SW480 (cell line): ENCODE data around the gene KIAA1549.
A peak's percentile ranks its signal among the peaks of the same experiment; 100 is the strongest.

Experiments
- DNase-seq: peaks from one replicate; pipeline ENCODE4 v3.0.0-alpha.2; 2016; ENCODE audit warnings: low spot score

The KIAA1549 gene

DNA sequence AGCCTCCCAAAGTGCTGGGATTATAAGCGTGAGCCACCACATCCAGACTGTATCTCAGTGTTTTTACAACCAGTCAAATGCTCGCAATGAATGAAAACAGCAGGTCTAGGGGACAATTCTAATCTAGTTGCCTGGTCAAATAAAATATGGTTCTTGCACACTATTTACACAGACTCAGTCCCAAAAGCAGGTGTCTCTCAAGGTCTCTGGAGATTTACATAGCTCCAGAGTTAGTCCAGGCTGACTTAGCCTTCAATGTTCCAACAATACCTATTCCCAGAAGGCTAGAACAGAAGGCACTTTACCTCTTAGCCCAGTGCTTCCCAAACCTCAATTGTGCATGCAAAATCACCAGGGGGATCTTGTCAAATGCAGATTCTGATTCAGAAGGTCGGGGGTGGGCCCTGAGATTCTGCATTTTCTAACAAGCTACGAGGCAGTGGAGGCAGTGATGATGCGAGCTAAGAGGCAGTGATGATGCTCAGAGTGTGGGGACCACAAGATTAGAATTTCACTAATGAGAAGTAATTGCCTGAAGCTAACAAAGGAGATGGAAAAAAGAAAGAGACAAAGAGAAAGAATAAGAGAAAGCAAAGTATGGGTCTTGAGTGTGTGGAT lies 6.4 kb downstream of the KIAA1549 start:
- DNase-seq = no peak

DNA sequence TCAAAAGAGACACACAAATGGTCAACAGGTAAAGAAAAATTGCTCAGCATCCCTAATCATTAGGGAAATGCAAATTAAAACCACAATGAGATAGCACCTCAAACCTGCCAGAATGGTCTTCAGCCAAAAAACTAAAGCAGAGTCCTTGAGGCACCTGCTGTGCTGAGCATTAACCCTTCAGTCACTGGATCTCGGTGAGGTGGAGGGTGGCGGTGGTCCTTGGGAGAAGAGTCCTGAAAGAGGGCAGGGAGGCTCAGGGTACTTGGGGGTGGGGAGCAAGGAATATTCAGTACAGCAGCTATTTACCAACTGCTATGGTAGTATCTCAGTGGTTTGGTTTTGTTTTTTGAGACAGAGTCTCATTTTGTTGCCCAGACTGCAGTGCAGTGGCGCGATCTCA lies 7.1 kb downstream of the KIAA1549 start:
- no peak for DNase-seq

DNA sequence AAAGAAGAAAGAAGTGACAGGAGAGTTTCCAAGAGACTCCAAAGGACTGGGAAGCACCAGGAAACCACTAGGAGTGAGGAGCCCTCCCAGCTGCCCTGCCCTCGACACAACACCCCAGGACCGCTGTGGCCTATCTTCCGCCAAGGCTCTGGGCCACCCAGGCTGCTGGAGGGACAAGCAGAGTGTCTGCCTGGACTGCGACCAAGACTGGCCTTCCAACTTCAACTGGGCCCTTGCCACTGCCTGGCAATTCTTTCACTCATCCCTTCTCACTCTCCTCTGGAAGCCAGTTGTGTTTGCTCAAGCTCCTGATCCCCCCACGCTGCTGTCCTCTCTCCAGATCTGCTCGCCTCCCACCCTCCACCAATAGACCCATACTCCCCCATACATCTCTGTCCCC lies 10.2 kb downstream of the KIAA1549 start:
- DNase-seq = no peak

DNA sequence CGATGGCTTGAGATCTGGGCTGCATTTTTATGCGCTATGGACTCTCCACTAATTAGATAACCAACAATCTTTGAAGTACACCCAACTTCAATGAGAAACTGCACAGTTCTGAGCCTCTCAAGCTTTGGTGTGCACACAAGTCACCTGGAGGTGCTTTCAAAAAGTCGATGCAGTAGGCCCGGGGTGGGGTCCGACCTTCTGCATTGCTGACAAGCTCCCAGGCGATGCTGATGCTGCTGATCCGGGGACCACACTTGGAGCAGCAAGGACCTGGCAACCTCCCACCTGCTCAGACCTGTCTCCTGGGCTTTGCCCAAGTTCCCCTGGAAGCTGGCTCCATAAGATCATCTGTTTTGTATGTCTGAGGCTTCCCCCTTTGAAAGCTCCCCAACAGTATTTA lies 10.7 kb downstream of the KIAA1549 start:
- DNase-seq = no peak

DNA sequence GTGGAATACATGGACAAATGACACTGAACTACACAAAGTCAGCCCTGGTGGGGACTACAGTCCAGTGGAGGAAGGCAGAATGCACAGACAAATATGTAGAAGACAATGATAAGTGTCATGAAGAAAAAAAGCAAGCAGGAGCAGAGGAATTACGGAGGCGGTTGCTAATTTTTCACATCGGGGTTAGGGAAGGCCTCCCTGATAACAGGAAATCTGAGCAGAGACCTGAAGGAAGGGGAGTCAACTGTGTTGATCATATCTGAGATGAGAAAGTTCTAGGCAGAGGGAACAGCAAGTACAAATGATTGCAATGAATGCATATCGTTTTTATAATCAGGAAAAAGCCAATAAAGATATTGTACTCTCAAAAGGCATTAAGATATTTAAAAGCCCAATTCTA lies 14.0 kb downstream of the KIAA1549 start:
- no peak for DNase-seq

DNA sequence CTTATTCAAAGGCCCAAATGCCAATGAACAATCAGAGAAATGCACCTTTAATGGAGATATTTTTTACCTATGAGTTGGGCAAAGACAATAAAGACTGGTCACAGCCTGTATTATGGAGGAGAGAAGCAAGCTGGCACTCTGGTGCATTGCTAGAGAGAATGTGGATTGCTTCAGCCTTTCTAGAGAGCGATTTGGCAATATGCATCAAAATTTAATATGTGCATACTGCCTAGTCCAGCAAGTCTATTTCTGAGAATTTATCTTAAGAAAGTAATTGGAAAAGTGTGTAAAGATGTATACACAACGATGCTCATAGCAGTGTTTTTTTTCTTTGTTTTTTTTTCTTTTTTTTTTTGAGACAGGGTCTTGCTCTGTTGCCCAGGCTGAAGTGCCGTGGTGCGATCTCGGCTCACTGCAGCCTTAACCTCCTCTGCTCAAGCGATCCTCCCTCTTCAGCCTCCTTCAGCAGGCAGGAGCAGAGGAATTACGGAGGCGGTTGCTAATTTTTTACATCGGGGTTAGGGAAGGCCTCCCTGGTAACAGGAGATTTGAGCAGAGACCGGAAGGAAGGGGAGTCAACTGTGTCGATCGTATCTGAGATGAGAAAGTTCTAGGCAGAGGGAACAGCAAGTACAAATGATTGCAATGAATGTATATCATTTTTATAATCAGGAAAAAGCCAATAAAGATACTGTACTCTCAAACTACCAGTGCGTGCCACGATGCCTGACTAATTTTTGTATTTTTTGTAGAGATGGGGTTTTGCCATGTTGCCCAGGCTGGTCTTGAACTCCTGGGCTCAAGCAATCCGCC lies 16.4 kb downstream of the KIAA1549 start:
- DNase-seq = no peak

DNA sequence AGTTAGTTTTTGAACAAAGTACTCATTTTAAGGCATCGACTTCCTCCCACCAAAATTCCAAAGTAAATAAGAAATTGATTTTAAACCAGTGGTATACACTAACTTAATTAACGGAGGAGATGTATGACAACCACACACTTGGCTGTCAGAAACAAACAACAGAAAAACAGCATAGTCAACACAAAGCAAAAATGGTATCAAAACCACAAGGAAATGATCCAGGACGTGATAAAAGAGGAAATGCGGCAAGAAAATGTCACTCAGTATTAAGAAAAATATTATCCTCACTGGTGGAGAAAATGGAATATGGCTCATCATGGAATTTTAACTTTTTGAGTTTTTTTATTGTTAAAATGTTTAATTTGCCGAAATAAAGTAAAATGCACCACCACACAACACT lies 17.5 kb downstream of the KIAA1549 start:
- no peak for DNase-seq

DNA sequence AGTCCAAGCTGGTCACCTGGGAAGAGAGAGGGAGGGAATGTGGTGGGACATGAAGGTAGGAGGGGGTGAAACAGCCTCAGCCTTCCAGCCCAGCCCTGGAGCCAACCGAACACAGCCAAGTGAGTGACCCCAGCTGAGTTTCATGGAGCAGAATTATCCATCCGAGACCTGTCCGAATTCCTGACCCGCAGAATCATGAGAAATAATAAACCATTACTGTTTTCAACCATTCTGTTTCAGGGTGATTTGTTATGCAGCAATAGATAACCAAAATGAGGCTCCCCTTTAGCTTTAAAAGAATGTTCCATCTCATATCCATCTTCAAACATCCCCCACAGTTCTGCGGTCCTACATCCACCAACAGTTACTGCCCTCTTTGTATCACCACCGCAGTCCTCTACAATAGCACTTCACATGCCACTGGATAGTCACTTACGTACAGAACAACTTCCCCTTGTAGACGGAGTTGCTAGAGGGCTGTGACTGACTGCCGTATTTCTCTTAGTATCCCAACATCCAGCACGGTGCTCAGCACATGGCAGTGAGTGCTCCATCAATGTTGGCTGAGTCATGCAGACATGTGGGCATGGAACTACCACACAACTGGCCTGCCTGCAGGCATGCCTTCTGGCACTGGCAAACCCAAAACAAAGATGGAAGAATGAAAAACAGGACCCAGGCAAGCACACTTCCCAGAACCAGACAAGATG lies 18.5 kb downstream of the KIAA1549 start:
- no peak for DNase-seq

DNA sequence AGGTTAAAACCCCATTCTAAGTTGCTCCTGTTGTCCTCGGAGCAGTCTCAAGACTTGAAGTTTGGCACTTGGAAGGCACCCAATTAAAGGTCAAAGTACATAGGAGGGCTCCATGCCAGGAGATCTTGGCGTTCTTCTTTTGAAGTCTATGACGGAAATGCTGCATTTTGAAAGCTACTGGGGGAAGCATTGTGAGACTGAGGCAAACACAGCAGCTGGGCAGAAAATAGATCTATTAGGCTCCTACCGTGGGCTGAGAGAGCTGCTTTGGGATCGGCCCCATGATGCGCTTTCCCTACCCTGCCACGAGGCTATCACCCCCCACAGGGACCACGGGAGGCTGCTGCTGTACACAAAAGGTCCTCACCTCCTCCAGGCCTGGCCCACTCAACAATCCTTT lies 20.0 kb downstream of the KIAA1549 start:
- no peak for DNase-seq

DNA sequence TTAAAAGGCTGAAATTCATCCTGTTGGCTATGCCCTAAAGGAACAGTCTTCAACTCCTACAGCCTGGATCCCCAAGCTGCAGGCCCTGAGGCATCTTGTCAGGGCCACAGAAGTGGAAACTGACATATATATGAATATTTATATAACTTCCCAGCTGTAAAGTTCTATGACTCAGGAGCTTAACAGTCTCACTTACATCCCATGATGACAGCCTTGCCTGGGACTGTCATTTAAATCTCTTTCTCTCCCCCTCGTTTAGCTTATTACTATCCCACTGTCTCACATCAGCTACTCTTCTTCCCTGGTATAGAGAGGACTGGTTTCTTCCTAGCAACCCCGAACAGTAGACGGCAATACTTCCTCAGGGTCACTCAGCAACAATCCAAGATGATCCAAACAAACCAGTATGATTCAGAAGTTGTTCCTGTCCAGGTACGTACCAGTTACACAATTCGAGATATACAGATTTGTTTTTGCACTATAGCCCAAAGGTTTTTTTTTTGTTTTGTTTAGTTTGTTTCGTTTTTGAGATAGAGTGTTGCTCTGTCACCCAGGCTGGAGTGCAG lies 22.7 kb downstream of the KIAA1549 start:
- DNase-seq = no peak

DNA sequence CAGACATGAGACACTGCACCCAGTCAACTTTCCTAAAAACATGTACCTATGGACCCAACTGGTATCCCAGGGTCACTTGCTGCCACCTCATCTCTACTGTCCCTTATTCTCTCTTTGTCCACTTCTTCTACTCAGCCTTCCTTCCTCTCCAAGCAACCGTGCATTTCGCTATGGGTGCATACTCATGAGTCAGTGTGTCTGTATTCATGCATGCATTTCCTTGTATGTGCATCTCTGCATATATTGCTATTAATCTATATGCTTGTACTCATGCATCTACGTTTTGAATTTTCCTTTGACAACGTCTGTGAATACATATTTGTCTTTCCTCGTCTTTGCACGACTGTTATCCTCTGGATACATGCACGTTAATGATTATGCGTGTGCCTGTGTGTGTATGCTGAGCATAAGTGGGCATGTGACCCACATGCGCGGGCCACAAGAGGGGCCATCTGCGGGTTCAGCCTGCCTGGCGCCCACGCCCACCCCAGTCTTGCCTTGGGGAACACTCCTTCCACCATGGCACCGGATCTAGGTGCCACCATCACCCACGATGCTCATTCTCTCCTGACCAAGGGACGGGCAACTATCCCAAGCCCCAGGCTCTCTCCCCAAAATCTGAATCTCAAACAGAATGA lies 23.3 kb downstream of the KIAA1549 start:
- DNase-seq = no peak

DNA sequence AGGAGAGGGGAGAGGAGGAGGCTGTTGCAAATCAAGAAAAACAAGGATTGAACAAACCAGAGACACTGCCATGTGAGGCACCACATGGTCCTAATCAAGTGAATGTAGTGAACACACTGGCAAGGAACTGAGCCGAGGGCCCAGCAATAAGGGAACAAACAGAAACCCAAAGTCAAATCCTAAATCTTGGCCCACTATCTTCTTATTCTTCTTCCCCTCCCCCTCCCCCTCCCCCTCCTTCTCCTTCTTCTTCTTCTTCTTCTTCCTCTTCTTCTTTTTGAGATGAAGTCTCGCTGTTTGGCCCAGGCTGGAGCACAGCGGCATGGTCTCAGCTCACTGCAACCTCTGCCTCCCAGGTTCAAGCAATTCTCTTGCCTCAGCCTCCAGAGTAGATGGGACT lies 24.0 kb downstream of the KIAA1549 start:
- no peak for DNase-seq

DNA sequence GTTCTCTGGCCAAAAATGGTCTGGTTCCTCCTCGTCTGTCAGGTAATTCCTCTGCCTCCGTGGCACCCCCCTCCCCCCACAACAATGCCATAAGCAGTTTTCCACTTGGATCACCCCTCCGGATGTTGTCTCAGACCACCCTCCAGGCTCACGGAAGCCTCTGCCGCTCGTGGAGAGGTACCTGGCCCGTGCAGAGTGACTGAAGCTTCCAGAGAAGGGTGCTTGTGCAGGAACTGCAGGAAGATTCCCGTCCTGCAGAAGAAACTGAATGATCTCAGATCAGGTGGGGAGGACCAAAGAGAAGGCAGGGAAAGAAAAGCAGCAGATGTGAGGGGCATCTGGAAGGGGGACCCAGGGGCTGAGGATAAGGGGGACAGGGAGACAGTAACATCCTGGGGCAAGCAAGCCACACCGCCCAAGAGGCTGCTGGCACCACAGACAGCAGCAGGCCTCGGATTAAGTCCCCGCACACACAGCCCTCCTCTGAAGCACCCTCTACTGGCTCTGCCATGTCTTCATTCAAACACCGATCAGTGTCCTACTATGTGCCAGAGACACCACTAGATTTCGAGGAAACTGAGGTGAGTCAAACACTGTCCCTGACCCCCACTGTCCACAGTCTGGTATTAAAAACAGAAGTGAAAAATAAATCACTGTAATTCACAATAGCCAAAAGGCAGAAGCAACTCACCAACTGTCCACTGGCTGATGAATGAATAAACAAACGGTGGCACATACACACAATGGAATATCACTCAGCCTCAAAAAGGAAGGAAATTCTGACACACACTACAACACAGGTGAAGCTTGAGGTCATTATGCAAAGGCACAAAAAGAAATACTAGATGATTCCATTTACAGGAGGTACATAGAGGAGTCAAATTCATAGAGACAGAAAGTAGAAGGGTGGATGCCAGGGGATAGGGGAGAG lies 26.4 kb downstream of the KIAA1549 start:
- no peak for DNase-seq

DNA sequence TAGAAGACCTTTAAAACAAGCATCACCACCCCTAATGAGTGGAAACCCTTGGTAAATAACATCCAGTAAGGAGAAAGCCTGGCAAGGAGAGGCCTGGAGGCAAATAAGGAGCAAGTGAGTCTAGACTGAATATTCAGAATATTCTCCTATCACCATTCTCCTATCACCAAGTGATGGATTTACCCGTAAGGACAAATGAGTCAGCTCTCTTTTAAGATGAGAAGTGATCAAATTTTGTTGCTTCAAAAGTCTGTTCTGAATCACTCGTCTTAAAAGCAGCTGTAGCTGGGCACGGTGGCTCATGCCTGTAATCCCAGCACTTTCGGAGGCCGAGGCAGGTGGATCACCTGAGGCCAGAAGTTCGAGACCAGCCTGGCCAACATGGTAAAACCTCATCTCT lies 28.4 kb downstream of the KIAA1549 start:
- no peak for DNase-seq

DNA sequence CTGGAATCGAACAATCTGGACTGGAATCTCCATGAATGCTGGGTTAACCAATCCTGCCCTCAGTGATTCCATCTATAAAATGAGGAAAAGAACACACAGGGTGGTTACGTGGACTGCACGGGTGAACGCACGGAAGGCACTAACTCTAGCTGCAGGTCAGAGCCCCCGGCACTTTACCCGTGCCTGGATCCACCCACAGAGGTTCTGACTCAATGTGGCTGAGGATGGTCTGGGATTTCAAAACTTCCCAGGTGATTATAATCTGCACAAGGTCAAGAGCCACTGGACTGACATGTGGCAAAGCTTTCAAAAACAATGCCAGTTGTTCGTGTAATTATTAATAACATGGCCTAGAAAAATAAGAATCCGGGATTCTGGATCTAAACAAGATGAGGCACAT lies 29.2 kb downstream of the KIAA1549 start:
- no peak for DNase-seq

DNA sequence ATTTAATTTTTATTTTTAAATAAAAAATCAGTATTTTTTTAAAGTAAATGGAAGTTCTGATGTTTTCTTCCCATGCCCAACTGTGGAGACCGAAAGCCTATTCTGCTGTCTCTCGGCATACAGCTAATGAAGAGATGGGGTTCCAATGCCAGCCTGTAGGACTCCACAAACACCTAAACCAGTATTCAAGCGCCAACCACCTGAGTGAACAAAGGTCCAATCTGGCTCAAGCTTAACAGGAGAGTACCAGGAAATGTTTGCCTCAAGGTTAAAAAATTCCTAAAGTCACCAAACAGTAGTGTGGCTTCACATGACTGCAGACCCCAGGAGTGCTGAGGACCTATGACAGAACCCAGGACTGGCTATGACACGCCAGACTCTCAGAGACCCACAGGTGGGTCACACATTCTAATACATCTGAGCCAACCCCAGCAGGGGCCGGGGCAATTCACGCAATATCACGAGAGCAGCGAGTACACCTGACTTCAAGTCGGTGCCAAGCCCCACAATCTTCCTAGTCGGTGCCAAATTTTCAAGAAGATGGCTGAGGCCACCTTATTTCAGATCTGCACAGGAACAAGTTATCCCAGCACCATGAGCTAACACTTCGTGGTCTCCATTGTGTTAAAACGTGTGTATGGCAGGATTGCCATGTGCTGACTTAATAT lies 31.6 kb downstream of the KIAA1549 start:
- no peak for DNase-seq

DNA sequence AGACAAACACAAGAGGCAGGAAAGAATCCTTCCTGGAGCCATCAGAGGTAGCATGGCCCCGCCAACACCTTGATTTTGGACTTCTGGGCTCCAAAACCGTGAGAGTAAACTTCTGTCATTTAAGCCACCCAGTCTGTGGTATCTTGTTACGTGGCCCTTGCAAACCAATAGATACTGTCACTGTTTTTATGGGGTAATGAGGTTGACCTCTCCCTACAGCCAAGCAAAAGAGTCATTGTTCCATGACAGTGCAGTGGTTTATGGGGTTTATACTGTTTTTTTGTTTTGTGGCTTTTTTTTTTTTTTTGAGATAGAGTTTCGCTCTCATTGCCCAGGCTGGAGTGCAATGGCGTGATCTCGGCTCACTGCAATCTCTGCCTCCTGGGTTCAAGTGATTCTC lies 32.8 kb downstream of the KIAA1549 start:
- peak; percentile 87 for DNase-seq

DNA sequence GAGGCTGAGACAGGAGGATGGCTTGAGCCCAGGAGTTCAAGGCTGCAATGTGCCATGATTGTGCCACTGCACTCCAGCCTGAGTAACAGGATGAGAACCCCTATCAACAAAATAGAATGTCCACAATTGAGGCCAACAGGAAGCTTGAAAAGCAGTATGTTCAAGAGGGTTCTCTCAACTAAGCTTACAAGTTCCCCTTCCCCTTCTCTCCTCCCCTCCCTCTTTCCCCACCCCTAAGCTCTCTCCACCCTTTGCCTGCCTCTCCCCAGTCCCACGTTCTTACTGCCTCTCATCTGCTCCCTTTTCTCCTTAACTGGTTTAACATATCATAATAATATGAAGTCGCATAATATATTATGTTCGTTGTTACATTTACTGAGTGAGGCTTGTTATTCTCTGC lies 35.4 kb downstream of the KIAA1549 start:
- DNase-seq = no peak

DNA sequence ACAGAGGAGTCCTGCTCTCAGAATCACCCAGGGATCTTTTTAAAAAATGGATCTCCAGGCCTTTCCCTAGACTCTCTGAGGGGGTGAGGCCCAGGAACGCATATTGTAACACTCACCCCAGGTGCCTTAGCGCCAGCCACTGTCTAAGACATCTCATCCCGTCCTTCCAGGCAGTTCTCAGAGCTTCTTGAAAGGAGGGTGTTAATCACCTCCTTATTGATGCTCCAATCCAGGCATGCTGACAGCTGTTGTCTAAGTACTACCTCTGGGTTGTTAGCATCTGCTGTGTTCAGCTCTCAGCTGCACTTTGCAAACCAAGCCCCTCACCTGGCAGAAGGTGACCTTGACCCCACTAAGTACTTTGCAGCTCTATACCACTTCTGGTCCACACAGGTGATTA lies 36.0 kb downstream of the KIAA1549 start:
- DNase-seq = no peak

DNA sequence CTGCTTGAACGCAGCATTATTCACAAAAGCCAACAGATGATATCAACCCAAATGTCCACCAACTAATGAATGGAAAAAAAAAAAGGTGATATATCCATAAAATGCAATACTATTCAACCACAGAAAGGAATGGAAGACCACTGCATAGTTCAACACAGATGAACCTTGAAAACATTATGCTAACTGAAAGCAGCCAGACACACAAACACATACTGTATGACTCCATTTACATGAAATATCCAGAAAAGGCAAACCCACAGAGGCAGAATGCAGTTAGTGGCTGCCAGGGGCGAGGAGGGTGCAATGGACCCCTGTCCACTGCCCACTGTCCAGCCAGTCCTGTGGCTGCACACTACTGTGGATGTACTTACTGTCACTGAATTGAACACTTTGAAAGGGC lies 36.6 kb downstream of the KIAA1549 start:
- no peak for DNase-seq

DNA sequence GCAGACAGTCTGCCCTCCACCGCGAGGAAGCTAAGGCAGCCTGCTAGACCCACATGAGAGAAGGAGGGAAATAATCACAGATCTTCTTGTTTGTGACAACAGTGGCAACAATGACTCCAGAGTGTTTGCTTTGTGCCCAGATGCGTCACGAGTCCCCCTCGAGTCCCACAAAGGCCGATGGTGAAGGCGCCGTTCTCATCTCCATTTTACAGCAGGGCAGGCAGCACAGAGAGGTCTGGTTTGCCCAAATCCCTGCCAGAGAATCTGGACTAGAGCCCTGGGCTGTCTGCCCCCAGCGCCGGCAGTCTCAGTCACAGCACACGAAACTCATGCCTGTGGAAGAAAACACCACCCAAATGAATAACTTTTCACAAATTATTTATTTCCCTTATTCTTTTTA lies 38.1 kb downstream of the KIAA1549 start:
- DNase-seq = no peak
